Lower leg skin (tissue), 3 donors: Measurements from ENCODE around the gene ARIH2.

Source experiments
- POLR2A ChIP-seq, 2 donors: fragments of 450-650 bp; IDR thresholded peaks; one replicate each; pipeline ENCODE4 v1.6.1; 2016 to 2017; ENCODE audit warnings: antibody characterized with exemption in 2 of 2, mild to moderate bottlenecking in 1 of 2, moderate library complexity in 1 of 2
- TF ChIP-seq, protein P1 (sequence below), 3 donors: fragments of 450-650 bp; IDR thresholded peaks; one replicate each; pipeline ENCODE4 v1.5.1; 2016; ENCODE audit warnings: antibody characterized with exemption in 3 of 3, mild to moderate bottlenecking in 3 of 3, moderate library complexity in 2 of 3

DNA sequence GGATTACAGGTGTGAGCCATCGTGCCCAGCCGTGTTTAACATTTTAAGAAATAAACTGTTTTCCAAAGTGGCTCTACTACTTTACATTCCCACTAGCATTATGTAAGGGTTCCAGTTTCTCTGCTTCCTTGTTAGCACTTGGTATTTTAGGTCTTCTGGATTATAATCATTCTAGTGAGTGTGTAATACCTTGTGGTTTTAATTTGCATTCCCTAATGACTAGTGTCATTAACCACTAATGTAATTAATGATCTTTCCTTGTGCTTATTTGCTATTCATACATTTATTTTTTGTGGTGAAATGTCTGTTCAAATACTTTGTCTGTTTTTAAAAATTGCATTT, 30.7 kb downstream of the ARIH2 start:
- TF ChIP-seq, protein P1, sequence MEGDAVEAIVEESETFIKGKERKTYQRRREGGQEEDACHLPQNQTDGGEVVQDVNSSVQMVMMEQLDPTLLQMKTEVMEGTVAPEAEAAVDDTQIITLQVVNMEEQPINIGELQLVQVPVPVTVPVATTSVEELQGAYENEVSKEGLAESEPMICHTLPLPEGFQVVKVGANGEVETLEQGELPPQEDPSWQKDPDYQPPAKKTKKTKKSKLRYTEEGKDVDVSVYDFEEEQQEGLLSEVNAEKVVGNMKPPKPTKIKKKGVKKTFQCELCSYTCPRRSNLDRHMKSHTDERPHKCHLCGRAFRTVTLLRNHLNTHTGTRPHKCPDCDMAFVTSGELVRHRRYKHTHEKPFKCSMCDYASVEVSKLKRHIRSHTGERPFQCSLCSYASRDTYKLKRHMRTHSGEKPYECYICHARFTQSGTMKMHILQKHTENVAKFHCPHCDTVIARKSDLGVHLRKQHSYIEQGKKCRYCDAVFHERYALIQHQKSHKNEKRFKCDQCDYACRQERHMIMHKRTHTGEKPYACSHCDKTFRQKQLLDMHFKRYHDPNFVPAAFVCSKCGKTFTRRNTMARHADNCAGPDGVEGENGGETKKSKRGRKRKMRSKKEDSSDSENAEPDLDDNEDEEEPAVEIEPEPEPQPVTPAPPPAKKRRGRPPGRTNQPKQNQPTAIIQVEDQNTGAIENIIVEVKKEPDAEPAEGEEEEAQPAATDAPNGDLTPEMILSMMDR (IDR thresholded peaks at IDR 0.05): no peak
- TF ChIP-seq POLR2A (IDR thresholded peaks at IDR 0.05): no peak
